Measurements from ENCODE around the gene HECTD1.
"Not testable (repeated sequence)": the region's sequence is repeated elsewhere in the genome, so short reads cannot be mapped to it uniquely, and the experiment has no call there.

Gene HECTD1

DNA sequence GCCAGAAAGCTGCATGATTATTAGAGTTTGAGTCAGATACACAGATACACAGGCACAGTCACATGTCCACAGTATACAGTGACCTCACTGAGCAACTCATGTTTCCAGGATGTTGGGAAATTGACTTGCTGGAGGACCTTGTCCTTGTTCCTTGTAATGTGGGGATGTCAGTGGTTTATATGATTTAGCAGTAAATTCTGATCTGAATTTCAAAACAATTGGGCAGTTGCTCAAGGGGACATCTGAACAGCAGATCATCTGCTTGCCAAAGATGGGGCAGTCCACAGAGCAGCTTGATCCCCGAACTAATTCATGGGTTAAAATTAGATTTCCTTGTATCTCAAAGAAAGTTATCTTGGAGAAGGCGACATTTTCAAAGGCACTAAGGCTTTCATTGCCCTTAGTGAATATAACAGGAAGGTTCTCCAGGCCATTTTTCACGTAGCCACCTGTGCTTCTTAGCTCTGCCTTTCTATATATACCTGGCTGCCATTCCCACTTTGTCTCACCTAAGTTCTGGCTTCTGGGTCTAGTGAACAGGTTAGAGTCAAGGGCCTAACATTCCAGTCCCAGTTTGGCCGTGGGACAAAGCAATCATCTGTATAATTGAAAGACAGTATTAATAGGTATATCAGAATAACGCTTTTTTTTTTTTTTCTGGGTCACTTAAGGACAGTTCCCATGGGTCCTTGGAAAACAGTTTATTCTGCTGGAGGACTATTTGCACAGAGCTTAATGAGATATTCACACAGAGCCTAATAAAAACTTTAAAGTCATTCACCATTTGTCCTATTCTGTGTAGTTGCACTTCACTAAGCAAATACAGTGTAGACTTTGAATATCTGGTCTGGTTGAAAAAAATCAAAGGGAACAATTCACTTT lies 116.5 kb downstream of the HECTD1 start:
- peak; percentile 68 for DNase-seq

DNA sequence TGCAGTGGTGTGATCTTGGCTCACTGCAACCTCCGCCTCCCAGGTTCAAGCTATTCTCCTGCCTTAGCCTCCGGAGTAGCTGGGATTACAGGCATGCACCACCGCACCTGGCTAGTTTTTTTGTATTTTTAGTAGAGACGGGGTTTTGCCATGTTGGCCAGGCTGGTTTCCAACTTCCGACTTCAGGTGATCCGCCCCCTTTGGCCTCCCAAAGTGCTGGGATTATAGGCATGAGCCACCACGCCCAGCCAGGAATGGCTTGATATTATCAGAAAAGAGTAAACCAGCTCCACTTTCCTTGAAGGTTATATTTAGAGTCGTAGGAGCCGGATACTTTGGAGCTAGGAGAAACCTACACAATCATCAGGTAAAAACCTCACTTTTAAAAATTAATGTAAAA lies 121.1 kb downstream of the HECTD1 start:
- not testable (repeated sequence) for DNase-seq

GRCh38 chr14:31085027-31085426 lies 122.6 kb downstream of the HECTD1 start:
- no peak for DNase-seq

GRCh38 chr14:31084385-31084784 lies 123.2 kb downstream of the HECTD1 start:
- no peak for DNase-seq

DNA sequence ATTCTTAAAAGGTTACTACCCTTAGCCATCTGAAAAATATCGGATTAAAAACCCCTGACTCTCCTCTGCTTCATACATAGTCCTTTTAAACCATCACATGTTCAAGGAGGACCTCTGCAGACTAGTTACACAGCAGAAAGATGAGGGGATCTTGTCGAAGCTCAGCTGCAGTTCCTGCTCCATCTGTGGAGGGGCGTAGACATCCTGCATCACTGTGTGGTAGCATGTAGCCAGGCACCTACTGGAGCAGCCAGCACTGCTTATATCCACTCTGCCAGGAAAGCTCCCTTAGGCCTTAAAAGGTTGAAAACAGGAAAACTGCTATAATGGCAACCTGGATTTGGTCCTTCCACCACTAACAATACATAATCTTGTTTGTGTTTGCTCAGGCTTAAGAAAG lies 123.8 kb downstream of the HECTD1 start:
- no peak for DNase-seq

GRCh38 chr14:31080484-31080883 lies 127.1 kb downstream of the HECTD1 start:
- no peak for DNase-seq

GRCh38 chr14:31080056-31080455 lies 127.5 kb downstream of the HECTD1 start:
- no peak for DNase-seq

DNA sequence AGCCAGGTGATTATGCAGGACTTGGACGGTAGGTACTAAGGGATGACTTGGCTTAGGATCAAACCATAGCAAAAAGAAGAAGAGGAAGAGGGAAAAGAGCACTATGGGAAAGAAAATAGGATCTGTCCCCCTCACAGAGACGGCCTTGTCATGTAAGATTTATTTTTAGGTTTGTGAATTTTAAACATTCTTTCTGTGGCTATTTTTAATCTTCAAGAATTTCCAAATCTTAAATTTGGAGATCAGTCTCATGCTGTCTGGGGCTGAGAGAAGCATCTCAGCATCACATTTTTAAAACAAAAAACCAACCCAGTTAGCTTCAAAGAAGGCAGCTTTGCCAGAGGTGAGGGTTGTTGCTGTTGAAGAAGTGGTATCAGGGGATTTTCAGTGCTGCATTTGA lies 128.8 kb downstream of the HECTD1 start:
- no peak for DNase-seq

DNA sequence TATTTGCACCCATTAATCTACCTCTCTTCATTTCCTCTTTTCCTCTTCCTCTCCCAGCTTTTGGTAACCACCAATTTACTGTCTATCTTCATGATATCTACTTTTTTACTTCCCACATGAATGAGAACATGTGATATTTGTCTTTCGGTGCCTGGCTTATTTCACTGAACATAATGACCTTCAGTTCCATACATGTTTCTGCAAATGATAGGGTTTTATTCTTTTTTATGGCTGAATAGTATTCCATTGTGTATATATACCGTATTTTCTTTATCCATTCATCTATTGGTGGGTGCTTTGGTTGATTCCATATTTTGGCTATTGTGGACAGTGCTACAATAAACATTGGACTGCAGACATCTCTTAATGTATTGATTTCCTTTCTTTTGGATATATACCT lies 132.4 kb downstream of the HECTD1 start:
- DNase-seq = no peak

DNA sequence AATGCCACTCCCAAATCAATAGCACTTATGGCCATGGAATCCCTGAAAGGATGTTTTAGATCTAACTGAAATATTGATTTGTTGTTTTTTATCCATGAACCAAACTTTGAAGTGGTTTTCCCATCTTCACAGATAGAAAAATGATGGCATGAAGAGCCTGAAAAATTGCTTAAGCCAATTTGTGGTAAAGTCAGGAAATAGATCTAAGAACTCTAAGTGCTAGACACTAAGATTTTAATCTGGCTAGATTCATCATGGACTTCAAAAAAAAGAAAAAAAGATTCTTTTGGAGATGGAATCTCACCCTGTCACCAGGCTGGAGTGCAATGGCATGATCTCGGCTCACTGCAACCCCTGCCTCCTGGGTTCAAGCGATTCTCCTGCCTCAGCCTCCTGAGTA lies 136.4 kb downstream of the HECTD1 start:
- no peak for DNase-seq

DNA sequence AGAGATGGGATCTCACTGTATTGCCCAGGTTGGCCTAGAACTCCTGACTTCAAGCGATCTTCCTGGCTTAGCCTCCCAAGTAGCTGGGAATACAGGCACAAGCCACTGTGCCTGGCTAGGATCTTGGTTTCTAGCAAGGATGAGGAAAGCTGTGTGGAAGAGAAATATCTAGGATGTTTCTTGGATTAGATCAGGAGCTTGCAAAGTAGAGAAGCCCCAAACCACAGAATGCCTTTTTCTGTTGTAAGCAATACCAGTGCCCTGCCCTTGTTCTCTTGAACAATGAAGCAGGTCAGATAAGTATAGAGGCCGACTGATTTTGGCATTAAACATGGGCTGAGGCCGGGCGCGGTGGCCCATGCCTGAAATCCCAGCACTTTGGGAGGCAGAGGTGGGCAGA lies 137.2 kb downstream of the HECTD1 start:
- no peak for DNase-seq

GRCh38 chr14:31069343-31069742 lies 138.2 kb downstream of the HECTD1 start:
- no peak for DNase-seq

DNA sequence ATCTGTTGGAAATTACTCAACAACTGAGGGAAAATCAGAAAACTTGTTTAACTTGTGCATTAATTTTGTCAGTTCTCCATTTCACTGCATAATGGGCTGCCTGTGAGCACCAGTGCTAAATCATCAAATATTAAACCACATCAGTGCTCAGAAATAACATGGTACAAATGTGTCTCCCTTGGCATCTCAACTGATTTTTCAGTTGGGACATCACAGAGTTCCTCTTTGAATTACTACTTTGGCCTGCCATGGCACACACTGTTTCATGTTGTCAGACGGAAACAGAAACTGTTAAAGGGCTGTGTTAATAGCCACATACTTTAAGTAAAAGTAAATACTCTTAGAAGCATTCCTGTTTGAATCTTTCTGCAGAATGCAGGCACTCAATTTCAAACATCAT lies 139.4 kb downstream of the HECTD1 start:
- DNase-seq = no peak

GRCh38 chr14:31062908-31063307 lies 144.7 kb downstream of the HECTD1 start:
- DNase-seq = not testable (repeated sequence)

DNA sequence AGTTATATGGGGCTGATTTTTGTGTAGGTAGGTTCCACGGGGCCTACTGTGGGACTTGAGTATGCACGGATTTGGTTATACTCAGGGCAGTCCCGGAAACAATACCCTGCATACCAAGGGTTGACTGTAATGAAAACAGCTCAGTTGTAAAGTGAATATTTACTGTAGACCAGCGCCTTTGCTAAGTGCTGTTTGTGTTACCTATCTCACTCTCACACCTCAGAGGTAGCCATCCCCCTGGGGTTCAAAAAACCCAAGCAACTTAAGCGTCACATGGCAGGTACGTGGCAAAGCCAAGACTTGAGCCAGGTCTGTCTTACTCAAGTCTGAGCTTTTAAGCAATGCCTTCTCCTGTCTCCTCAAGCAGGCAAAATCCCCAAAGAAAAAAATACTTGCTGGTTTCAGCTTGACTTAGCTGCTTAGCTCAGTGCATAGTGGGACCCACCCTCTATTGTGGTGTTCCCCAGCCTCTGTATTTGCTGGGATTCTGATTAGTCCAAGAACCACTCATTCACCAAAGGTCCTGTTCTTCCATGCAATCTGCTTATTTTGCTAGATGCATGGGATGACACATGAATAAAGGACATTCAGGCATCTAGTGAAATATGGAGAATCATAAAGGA lies 147.2 kb downstream of the HECTD1 start:
- no peak for DNase-seq

DNA sequence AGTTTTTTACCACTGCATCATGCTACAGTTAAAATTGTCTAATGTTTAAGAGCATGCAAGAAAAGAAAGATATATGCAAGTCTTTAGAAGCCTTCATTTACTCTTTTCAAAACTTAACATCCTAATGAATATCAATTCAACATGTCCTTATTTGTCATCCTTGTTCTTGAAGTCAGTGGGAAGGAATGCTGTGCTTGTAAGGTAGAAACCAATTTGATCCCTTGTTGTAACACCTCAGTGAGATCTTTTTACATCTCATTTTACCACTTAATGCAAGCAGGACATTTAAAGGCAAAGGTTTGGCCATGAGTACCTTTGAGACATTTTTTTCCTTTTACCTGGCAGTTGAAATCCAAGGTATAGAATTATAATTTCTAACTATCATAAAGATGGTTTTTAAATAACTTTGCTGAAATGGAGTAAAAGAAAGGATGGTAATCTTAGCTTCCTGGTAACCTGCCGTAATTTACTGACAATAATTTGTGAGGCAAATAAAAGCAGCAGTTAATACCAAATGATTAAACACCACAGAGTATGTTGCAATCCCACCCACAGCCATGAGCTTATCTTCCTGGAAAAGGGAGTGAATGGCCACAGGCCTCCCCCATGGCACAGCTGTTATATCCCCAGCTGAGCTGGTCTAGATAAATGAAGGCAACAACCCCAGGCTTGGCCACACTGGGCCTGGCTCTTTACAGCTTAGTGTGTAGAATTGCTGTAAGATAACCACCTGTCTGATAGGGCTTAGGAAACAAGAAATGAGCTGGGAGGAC lies 148.3 kb downstream of the HECTD1 start:
- no peak for DNase-seq

- no peak for DNase-seq
These were observed 149.8 kb downstream of the HECTD1 start for GRCh38 chr14:31057701-31058364.

GRCh38 chr14:31057035-31057434 lies 150.6 kb downstream of the HECTD1 start:
- no peak for DNase-seq

DNA sequence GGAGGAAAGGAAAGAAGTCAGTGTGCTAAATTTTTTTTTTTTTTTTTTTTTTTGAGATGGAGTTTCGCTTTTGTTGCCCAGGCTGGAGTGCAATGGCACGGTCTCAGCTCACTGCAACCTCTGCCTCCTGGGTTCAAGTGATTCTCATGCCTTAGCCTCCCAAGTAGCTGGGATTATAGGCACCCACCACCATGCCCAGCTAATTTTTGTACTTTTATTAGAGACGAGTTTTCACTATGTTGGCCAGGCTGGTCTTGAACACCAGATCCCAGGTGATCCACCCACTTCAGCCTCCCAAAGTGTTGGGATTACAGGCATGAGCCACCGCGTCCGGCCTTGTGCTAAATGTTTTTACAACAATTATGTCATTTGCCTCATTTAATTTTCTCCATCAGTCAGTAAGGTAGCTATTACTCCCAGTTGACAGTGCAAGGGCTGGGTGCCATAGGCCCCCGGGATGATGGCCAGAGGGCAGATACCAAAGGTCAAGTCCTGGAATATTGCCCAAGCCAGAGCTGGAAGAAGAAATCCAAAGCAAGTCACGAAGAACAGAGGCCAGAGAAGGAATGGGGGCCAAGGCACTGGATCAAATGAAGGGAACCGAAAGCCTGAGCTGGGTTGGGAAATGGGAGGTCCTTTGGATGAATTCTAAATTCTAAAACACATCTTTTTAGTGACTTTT lies 154.5 kb downstream of the HECTD1 start:
- DNase-seq = not testable (repeated sequence)

- no peak for DNase-seq
These were observed 156.1 kb downstream of the HECTD1 start for GRCh38 chr14:31051511-31051910.

DNA sequence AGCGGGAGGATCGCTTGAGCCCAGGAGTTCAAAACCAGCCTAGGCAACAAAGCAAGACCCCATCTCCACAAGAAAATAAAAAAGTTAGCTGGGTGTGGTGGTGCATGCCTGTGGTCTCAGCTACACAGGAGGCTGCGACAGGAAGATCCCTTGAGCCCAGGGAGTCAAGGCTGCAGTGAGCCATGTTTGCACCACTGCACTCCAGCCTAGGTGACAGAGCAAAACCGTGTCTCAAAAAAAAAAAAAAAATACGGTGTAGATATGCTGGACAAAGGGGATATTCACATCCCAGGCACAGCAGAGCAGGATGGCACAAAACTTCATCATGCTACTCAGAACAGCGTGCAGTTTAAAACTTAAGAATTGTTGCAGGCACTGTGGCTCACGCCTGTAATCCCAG lies 156.6 kb downstream of the HECTD1 start:
- no peak for DNase-seq

All from NCI-H526 treated with DMSO at 0.1 percent for 48 hours (cell line).